SK-N-SH treated with all-trans-retinoic acid at 6 μM for 48 hours (cell line): ENCODE data around the gene LENG9.

Experiments used
- TOX ChIP-seq: fragments of 250-450 bp; sonication (Bioruptor Pico); IDR thresholded peaks from 2 replicates; pipeline ENCODE4 v1.8.0; 2021; ENCODE audit warnings: mild to moderate bottlenecking, moderate library complexity, borderline replicate concordance
- ZNF70 ChIP-seq: fragments of 450-650 bp; formaldehyde crosslinking; IDR thresholded peaks from 2 replicates; pipeline ENCODE4 v1.5.0; 2020; ENCODE audit warnings: mild to moderate bottlenecking, moderate library complexity

DNA sequence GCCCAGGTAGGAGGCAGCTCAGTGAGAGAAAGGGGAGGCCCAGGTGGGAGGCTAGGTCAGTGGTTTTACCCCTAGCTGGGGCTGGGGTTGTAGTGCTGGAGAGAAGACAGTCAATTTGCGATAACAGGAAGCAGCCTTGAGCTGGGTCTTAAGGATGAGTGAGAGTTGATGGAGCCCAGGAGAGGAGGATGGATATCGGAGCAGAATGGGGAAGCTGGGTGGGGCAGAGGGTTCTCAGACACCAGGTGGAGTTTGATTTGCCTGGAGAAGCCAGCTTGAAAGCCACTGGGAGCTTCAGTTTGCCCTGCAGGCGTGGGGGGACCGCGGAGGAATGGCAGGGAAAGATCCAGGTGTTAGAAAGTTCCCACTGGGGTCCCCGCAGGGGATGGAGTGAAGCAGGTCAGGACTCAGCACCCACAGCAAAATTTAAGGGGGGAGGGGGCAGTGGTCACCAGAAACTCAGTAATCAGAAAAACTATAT lies 10.4 kb upstream of the LENG9 start:
- TF ChIP-seq TOX (CRISPR knock-in tag): no peak
- no peak for TF ChIP-seq ZNF70 (CRISPR knock-in tag)
